Ectodermal cell (in vitro differentiated cells): Measurements from ENCODE around the gene GLMP.

ENCODE experiments used
- H3K27ac ChIP-seq: 2 replicates; pipeline ENCODE4 v1.7.0; 2013; ENCODE audit warnings: mild to moderate bottlenecking, low read depth, low read length; ENCODE audit not compliant: insufficient read depth, poor library complexity, severe bottlenecking
- H3K27me3 ChIP-seq: 2 replicates; pipeline ENCODE4 v1.7.0; 2013; ENCODE audit warnings: mild to moderate bottlenecking, low read length; ENCODE audit not compliant: insufficient read depth, control insufficient read depth, poor library complexity, severe bottlenecking
- H3K36me3 ChIP-seq: one replicate; pipeline ENCODE4 v1.7.0; 2013; ENCODE audit warnings: low read length; ENCODE audit not compliant: control insufficient read depth, insufficient read depth
- H3K4me1 ChIP-seq: one replicate; pipeline ENCODE4 v1.7.0; 2013; ENCODE audit warnings: low read length; ENCODE audit not compliant: control insufficient read depth, insufficient read depth
- H3K4me3 ChIP-seq: 2 replicates; pipeline ENCODE4 v1.7.0; 2013; ENCODE audit warnings: low read depth, low read length, control low read depth; ENCODE audit not compliant: insufficient read depth
- H3K9me3 ChIP-seq: 2 replicates; pipeline ENCODE4 v1.7.0; 2013; ENCODE audit warnings: mild to moderate bottlenecking, low read length, moderate library complexity; ENCODE audit not compliant: control insufficient read depth
- WGBS, 2 experiments: methylation state at CpG; one replicate each; pipeline ENCODE4 v1.1.7; 2013; ENCODE audit warnings: missing lambda C conversion rate in 2 of 2; 5-methylcytosine and 5-hydroxymethylcytosine counted together

Gene GLMP

GRCh38 chr1:156257711-156258110 lies 37.8 kb downstream of the GLMP start:
- no peak overlapping the region for H3K4me3 ChIP-seq
- H3K27ac ChIP-seq, result no peak overlapping the region
- peaks cover 58% of the 10 kb centered on the region for H3K36me3 ChIP-seq

GRCh38 chr1:156253634-156254033 lies 41.8 kb downstream of the GLMP start:
- no peak overlapping the region for H3K27ac ChIP-seq
- H3K36me3 ChIP-seq, result peaks cover 57% of the 10 kb centered on the region
- WGBS, 2 experiments, result 95 to 97% methylated on average over 3 of the region's 3 CpGs

More at GRCh38 chr1:156257711-156258110, 37.8 kb downstream of the GLMP start:
- H3K4me1 ChIP-seq, result no peaks in the 10 kb centered on the region
- no peaks in the 10 kb centered on the region for H3K9me3 ChIP-seq
- 96 to 98% methylated on average over 2 of the region's 2 CpGs for WGBS, 2 experiments
- H3K27me3 ChIP-seq, result no peaks in the 10 kb centered on the region

GRCh38 chr1:156251527-156251926 lies 44.0 kb downstream of the GLMP start:
- H3K4me1 ChIP-seq, result peaks cover 15% of the 10 kb centered on the region
- 97 to 98% methylated on average over 3 of the region's 3 CpGs for WGBS, 2 experiments

More at GRCh38 chr1:156253634-156254033, 41.8 kb downstream of the GLMP start:
- no peak overlapping the region for H3K4me3 ChIP-seq
- no peaks in the 10 kb centered on the region for H3K4me1 ChIP-seq
- H3K27me3 ChIP-seq, result no peaks in the 10 kb centered on the region
- H3K9me3 ChIP-seq, result no peaks in the 10 kb centered on the region

GRCh38 chr1:156249593-156249992 lies 45.9 kb downstream of the GLMP start:
- Histone ChIP-seq H3K4me1 (peaks cover 15% of the 10 kb centered on the region), H3K27ac (no peak overlapping the region)

More at GRCh38 chr1:156251527-156251926, 44.0 kb downstream of the GLMP start:
- no peak overlapping the region for H3K27ac ChIP-seq
- no peak overlapping the region for H3K4me3 ChIP-seq
- no peaks in the 10 kb centered on the region for H3K27me3 ChIP-seq
- no peaks in the 10 kb centered on the region for H3K9me3 ChIP-seq
- peaks cover 45% of the 10 kb centered on the region for H3K36me3 ChIP-seq

GRCh38 chr1:156248323-156248683 lies 47.2 kb downstream of the GLMP start:
- WGBS, 2 experiments, result 91 to 97% methylated on average over 3 of the region's 4 CpGs
- no peak overlapping the region for H3K27ac ChIP-seq

More at GRCh38 chr1:156249593-156249992, 45.9 kb downstream of the GLMP start:
- peaks cover 40% of the 10 kb centered on the region for H3K36me3 ChIP-seq
- H3K4me3 ChIP-seq, result no peak overlapping the region
- H3K9me3 ChIP-seq, result no peaks in the 10 kb centered on the region
- 92 to 95% methylated on average over 5 of the region's 5 CpGs for WGBS, 2 experiments
- peaks cover 11% of the 10 kb centered on the region for H3K27me3 ChIP-seq

GRCh38 chr1:156247460-156248322 lies 47.8 kb downstream of the GLMP start, which contains the start of gene PAQR6:
TSS of gene PAQR6 (minus strand) at chr1:156248056. CDS start at chr1:156246731, 1,325 bp downstream.
- H3K36me3 ChIP-seq, result peaks cover 24% of the 10 kb centered on the region
- 74 to 77% methylated on average over 16 of the region's 16 CpGs for WGBS, 2 experiments
- no peaks in the 10 kb centered on the region for H3K9me3 ChIP-seq
- H3K4me3 ChIP-seq, result no peak within 1 kb of the TSS
- H3K27me3 ChIP-seq, result peaks cover 11% of the 10 kb centered on the region
- peaks cover 15% of the 10 kb centered on the region for H3K4me1 ChIP-seq
- no peak within 1 kb of the TSS for H3K27ac ChIP-seq

More at GRCh38 chr1:156248323-156248683, 47.2 kb downstream of the GLMP start:
- no peaks in the 10 kb centered on the region for H3K9me3 ChIP-seq
- H3K4me1 ChIP-seq, result peaks cover 15% of the 10 kb centered on the region
- H3K36me3 ChIP-seq, result peaks cover 30% of the 10 kb centered on the region
- H3K4me3 ChIP-seq, result no peak overlapping the region
- H3K27me3 ChIP-seq, result peaks cover 11% of the 10 kb centered on the region

GRCh38 chr1:156246781-156247459 lies 48.6 kb downstream of the GLMP start:
- H3K9me3 ChIP-seq, result no peaks in the 10 kb centered on the region
- peaks cover 15% of the 10 kb centered on the region for H3K4me1 ChIP-seq
- WGBS, 2 experiments, result 89 to 90% methylated on average over 16 of the region's 16 CpGs
- no peak overlapping the region for H3K27ac ChIP-seq
- peaks cover 17% of the 10 kb centered on the region for H3K36me3 ChIP-seq
- peaks cover 11% of the 10 kb centered on the region for H3K27me3 ChIP-seq
- no peak overlapping the region for H3K4me3 ChIP-seq

- WGBS, 2 experiments, result 87 to 88% methylated on average over 10 of the region's 10 CpGs
- Histone ChIP-seq H3K4me1 (peaks cover 15% of the 10 kb centered on the region), H3K36me3 (peaks cover 13% of the 10 kb centered on the region), H3K9me3 (no peaks in the 10 kb centered on the region), H3K27ac (no peak overlapping the region), H3K4me3 (no peak overlapping the region), H3K27me3 (peaks cover 11% of the 10 kb centered on the region)
These were observed 49.2 kb downstream of the GLMP start for GRCh38 chr1:156246241-156246780.

GRCh38 chr1:156245451-156246232 lies 49.8 kb downstream of the GLMP start:
- Histone ChIP-seq H3K4me3 (no peak overlapping the region), H3K27me3 (peaks cover 11% of the 10 kb centered on the region), H3K27ac (no peak overlapping the region), H3K9me3 (no peaks in the 10 kb centered on the region), H3K36me3 (peaks cover 9% of the 10 kb centered on the region), H3K4me1 (peaks cover 15% of the 10 kb centered on the region)
- WGBS, 2 experiments, result 50 to 52% methylated on average over 69 of the region's 69 CpGs
